A673 (cell line): Measurements from ENCODE around the gene OR5B2. TPM values are rescaled to one million over a fixed set of nuclear protein-coding genes. Genes with fewer than 3 reads are reported as not detected.

Source experiments
- BruUV-seq: library from RNA; stranded (reverse); fragments of 400-500 nt; replicated peaks from 2 replicates; lab custom pipeline; 2021; lab: Mats Ljungman, UMichigan
- CTCF ChIA-PET: fragments of 300-600 bp; sonication (Branson Sonifier 250); formaldehyde crosslinking; loops from one replicate; lab custom pipeline; 2022; ENCODE audit warnings: antibody characterized with exemption; lab: Charles Lee
- POLR2A ChIA-PET: fragments of 300-600 bp; sonication (Branson Sonifier 250); formaldehyde crosslinking; loops from one replicate; lab custom pipeline; 2022; ENCODE audit warnings: antibody characterized with exemption; ENCODE audit not compliant: low non-redundant PET; lab: Charles Lee
- DNase-seq: peaks from one replicate; pipeline ENCODE4 v3.0.0-alpha.2; 2015; ENCODE audit warnings: low spot score
- H3K27ac ChIP-seq: fragments of 200-600 bp; sonication (generic); 2 replicates; pipeline ENCODE4 v1.5.1; 2016; ENCODE audit warnings: mixed run types, low read depth, mild to moderate bottlenecking, mixed read lengths, antibody characterized with exemption, low read length; ENCODE audit not compliant: poor library complexity, severe bottlenecking
- H3K27me3 ChIP-seq: fragments of 200-600 bp; sonication (generic); replicated peaks from 2 replicates; pipeline ENCODE4 v1.6.1; 2017; ENCODE audit warnings: mixed run types, low read depth, mild to moderate bottlenecking, mixed read lengths, antibody characterized with exemption, low read length; ENCODE audit not compliant: insufficient read depth, poor library complexity
- H3K36me3 ChIP-seq: fragments of 200-600 bp; sonication (generic); 2 replicates; pipeline ENCODE4 v1.6.1; 2016; ENCODE audit warnings: mixed run types, mild to moderate bottlenecking, mixed read lengths, antibody characterized with exemption, low read length; ENCODE audit not compliant: insufficient read depth, poor library complexity, severe bottlenecking
- H3K4me1 ChIP-seq: fragments of 200-600 bp; sonication (generic); 2 replicates; pipeline ENCODE4 v1.6.1; 2017; ENCODE audit warnings: mixed run types, mild to moderate bottlenecking, mixed read lengths, antibody characterized with exemption, low read length; ENCODE audit not compliant: insufficient read depth, poor library complexity, severe bottlenecking
- H3K4me3 ChIP-seq: fragments of 200-600 bp; sonication (generic); 2 replicates; pipeline ENCODE4 v1.5.1; 2016; ENCODE audit warnings: low read depth, mixed run types, mild to moderate bottlenecking, mixed read lengths, low read length; ENCODE audit not compliant: poor library complexity, severe bottlenecking
- H3K9me3 ChIP-seq: fragments of 200-600 bp; sonication (generic); 2 replicates; pipeline ENCODE4 v1.6.1; 2016; ENCODE audit warnings: mixed run types, low read depth, mild to moderate bottlenecking, mixed read lengths, antibody characterized with exemption, low read length; ENCODE audit not compliant: poor library complexity, severe bottlenecking
- EZH2 ChIP-seq: fragments of 200-600 bp; sonication (generic); IDR thresholded peaks from 2 replicates; pipeline ENCODE4 v1.6.1; 2017; ENCODE audit warnings: borderline replicate concordance, low read depth, mild to moderate bottlenecking, mixed read lengths, antibody characterized with exemption, low read length; ENCODE audit not compliant: poor library complexity, severe bottlenecking
- intact Hi-C: fragments of 100-400 bp; cut with micrococcal nuclease; formaldehyde crosslinking; loops from one replicate; pipeline ENCODE4 v1.10.0; 2022; ENCODE audit not compliant: unreplicated experiment
- total RNA-seq: library from RNA; stranded (reverse); gene quantifications from 2 replicates; pipeline ENCODE4 v1.2.3, GENCODE V29; 2021
- TF ChIP-seq, protein P1 (sequence below): fragments of 300-800, 200-600 bp; sonication (generic); conservative IDR thresholded peaks from 2 replicates; pipeline ENCODE4 v1.5.1; 2017; ENCODE audit warnings: low read depth, mild to moderate bottlenecking, antibody characterized with exemption, low read length, moderate library complexity, mixed read lengths

Gene OR5B2
- total RNA-seq, 1 experiment from 2014 or later, result not detected

- no peak for TF ChIP-seq EZH2
- TF ChIP-seq, protein P1, sequence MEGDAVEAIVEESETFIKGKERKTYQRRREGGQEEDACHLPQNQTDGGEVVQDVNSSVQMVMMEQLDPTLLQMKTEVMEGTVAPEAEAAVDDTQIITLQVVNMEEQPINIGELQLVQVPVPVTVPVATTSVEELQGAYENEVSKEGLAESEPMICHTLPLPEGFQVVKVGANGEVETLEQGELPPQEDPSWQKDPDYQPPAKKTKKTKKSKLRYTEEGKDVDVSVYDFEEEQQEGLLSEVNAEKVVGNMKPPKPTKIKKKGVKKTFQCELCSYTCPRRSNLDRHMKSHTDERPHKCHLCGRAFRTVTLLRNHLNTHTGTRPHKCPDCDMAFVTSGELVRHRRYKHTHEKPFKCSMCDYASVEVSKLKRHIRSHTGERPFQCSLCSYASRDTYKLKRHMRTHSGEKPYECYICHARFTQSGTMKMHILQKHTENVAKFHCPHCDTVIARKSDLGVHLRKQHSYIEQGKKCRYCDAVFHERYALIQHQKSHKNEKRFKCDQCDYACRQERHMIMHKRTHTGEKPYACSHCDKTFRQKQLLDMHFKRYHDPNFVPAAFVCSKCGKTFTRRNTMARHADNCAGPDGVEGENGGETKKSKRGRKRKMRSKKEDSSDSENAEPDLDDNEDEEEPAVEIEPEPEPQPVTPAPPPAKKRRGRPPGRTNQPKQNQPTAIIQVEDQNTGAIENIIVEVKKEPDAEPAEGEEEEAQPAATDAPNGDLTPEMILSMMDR, result no peak
- POLR2A ChIA-PET, result no interaction called here
- intact Hi-C loops, result no loop called here
- no peaks in the 10 kb centered on the region for H3K9me3 ChIP-seq
- BruUV-seq, result no TSS peak
- DNase-seq, result no peak
- H3K4me3 ChIP-seq, result no peak overlapping the region
- H3K36me3 ChIP-seq, result no peaks in the 10 kb centered on the region
- H3K4me1 ChIP-seq, result no peaks in the 10 kb centered on the region
- CTCF ChIA-PET, result no interaction called here
- H3K27ac ChIP-seq, result no peak overlapping the region
- no peaks in the 10 kb centered on the region for H3K27me3 ChIP-seq
Observed at GRCh38 chr11:58444300-58444699, 16.4 kb upstream of the OR5B2 start.

DNA sequence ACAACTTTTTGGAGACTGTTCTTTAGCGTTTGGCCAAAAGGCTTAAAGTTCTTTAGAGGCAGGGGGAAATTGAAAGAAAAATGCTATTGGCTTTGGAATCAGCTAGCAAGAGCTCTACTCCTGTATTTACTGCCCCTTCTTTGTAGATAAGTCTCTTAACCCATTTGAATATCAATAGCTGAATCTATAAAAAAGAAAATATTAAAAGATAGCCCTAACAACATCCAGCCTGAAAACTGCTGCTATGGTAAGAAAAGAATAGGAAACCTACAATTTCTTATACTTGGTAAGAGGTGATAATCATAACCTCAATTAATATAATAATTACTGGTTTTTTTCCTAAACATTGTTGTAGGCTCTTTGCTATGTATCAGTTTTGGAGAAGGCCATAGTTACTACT, 14.2 kb upstream of the OR5B2 start, which contains the start of gene OR5B12:
OR5B12 (minus strand) TSS at position 101 of the 400 bp plus-strand sequence. CDS start 2,085 bp downstream, outside the sequence.
- POLR2A ChIA-PET, result no interaction called here

GRCh38 chr11:58438486-58438885, 10.6 kb upstream of the OR5B2 start:
- H3K9me3 ChIP-seq, result no peaks in the 10 kb centered on the region
- ChIA-PET POLR2A (no interaction called here), CTCF (no interaction called here)
- no TSS peak for BruUV-seq
- H3K27me3 ChIP-seq, result no peaks in the 10 kb centered on the region
- no peak for DNase-seq
- no peak overlapping the region for H3K27ac ChIP-seq
- no peak overlapping the region for H3K4me3 ChIP-seq
- intact Hi-C loops, result no loop called here
- H3K4me1 ChIP-seq, result no peaks in the 10 kb centered on the region
- TF ChIP-seq, protein P1, result no peak
- TF ChIP-seq EZH2, result no peak
- H3K36me3 ChIP-seq, result no peaks in the 10 kb centered on the region

More for the DNA sequence above, 14.2 kb upstream of the OR5B2 start, which contains the start of gene OR5B12:
- BruUV-seq, result no TSS peak
- no peak for TF ChIP-seq EZH2
- CTCF ChIA-PET, result no interaction called here
- H3K27me3 ChIP-seq, result no peaks in the 10 kb centered on the region
- DNase-seq, result no peak
- H3K4me3 ChIP-seq, result no peak within 1 kb of the TSS
- no peaks in the 10 kb centered on the region for H3K4me1 ChIP-seq
- intact Hi-C loops, result no loop called here
- H3K27ac ChIP-seq, result no peak within 1 kb of the TSS
- no peaks in the 10 kb centered on the region for H3K36me3 ChIP-seq
- no peaks in the 10 kb centered on the region for H3K9me3 ChIP-seq

GRCh38 chr11:58434217-58434616, 6.3 kb upstream of the OR5B2 start:
- CTCF ChIA-PET, result no interaction called here

More at GRCh38 chr11:58434217-58434616, 6.3 kb upstream of the OR5B2 start:
- DNase-seq, result no peak
- TF ChIP-seq, protein P1, result no peak
- no peak for TF ChIP-seq EZH2
- POLR2A ChIA-PET, result no interaction called here
- no peaks in the 10 kb centered on the region for H3K4me1 ChIP-seq
- H3K9me3 ChIP-seq, result no peaks in the 10 kb centered on the region
- H3K27ac ChIP-seq, result no peak overlapping the region
- H3K4me3 ChIP-seq, result no peak overlapping the region
- H3K27me3 ChIP-seq, result peaks cover 4% of the 10 kb centered on the region
- intact Hi-C loops, result no loop called here
- no peaks in the 10 kb centered on the region for H3K36me3 ChIP-seq
- BruUV-seq, result no TSS peak
